ENCODE data around the gene CCDC169. TPM values are rescaled to one million over a fixed set of nuclear protein-coding genes. Genes with fewer than 3 reads are reported as not detected.

Gene CCDC169
- polyA plus RNA-seq, 1 donor (not counting 4 experiments of a cell fraction or from before 2014, with no cell fraction given): 0.17 TPM

DNA sequence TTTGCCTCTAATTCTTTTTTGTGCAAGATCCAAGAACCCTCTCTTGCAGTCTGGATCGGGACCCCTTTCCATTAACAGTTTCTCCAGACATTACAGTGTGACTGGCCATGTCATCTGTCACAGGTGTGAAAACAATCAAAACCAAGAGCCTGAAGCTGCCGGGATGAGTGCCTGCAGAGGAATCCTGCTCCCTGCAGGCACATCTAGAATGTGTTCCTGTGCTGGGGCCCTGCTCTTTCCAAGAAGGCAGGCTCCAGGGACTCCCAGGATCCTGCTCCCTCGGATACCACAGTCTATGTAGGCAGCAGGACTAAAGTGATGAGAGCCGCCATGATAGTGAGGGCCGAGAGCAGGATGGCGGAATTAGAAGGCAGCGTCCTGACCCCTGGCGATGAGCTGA lies 38.8 kb downstream of the CCDC169 start:
- Histone ChIP-seq H3K4me3 (ENCODE audit: control insufficient read depth in 2 of 3, extremely low read depth in 1 of 3, insufficient read depth in 2 of 3, low read depth in 1 of 3, low read length in 3 of 3) (no peak overlapping the region), H3K36me3 (ENCODE audit: control insufficient read depth in 2 of 2, extremely low read depth in 1 of 2, insufficient read depth in 2 of 2, low read length in 2 of 2) (no peaks in the 10 kb centered on the region), H3K9ac (ENCODE audit: control insufficient read depth, extremely low read depth, insufficient read depth, low read length) (no peak overlapping the region), H3K27ac (ENCODE audit: control insufficient read depth, insufficient read depth, low read length) (no peak overlapping the region), H3K9me3 (ENCODE audit: control insufficient read depth, low read depth, low read length) (no peaks in the 10 kb centered on the region), H3K4me2 (ENCODE audit: control insufficient read depth, extremely low read depth, insufficient read depth, low read depth, low read length) (no peak overlapping the region), H4K20me1 (ENCODE audit: control insufficient read depth, extremely low read depth, insufficient read depth, low read length) (no peaks in the 10 kb centered on the region), H3K27me3 (ENCODE audit: control insufficient read depth, extremely low read depth, insufficient read depth, low read length) (no peaks in the 10 kb centered on the region), H3K79me2 (ENCODE audit: control insufficient read depth, insufficient read depth, low read length) (no peaks in the 10 kb centered on the region), H3K9me1 (ENCODE audit: control insufficient read depth, extremely low read depth, insufficient read depth, low read length) (no peaks in the 10 kb centered on the region), H3K4me1 (ENCODE audit: control insufficient read depth, extremely low read depth, insufficient read depth, low read length) (no peaks in the 10 kb centered on the region), H2AFZ (ENCODE audit: control insufficient read depth, low read length) (no peak overlapping the region)
- TF ChIP-seq, protein P1, sequence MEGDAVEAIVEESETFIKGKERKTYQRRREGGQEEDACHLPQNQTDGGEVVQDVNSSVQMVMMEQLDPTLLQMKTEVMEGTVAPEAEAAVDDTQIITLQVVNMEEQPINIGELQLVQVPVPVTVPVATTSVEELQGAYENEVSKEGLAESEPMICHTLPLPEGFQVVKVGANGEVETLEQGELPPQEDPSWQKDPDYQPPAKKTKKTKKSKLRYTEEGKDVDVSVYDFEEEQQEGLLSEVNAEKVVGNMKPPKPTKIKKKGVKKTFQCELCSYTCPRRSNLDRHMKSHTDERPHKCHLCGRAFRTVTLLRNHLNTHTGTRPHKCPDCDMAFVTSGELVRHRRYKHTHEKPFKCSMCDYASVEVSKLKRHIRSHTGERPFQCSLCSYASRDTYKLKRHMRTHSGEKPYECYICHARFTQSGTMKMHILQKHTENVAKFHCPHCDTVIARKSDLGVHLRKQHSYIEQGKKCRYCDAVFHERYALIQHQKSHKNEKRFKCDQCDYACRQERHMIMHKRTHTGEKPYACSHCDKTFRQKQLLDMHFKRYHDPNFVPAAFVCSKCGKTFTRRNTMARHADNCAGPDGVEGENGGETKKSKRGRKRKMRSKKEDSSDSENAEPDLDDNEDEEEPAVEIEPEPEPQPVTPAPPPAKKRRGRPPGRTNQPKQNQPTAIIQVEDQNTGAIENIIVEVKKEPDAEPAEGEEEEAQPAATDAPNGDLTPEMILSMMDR (optimal IDR thresholded peaks at IDR 0.05 in 1 of 3, IDR thresholded peaks at IDR 0.05 in 1 of 3, conservative IDR thresholded peaks at IDR 0.05 in 1 of 3; ENCODE audit: extremely low read depth in 1 of 3, insufficient read depth in 2 of 3, low read length in 3 of 3): no peak
- no peak for TF ChIP-seq EZH2 (IDR thresholded peaks at IDR 0.05; ENCODE audit: low read length)
- FAIRE-seq (no peak), DNase-seq (ENCODE audit: low read depth, low spot score) (no peak)
- dilution Hi-C loops (cut with MboI; ENCODE audit: extremely low pct_ligation_motif_present, low sequenced_read_pairs): no loop called here

DNA sequence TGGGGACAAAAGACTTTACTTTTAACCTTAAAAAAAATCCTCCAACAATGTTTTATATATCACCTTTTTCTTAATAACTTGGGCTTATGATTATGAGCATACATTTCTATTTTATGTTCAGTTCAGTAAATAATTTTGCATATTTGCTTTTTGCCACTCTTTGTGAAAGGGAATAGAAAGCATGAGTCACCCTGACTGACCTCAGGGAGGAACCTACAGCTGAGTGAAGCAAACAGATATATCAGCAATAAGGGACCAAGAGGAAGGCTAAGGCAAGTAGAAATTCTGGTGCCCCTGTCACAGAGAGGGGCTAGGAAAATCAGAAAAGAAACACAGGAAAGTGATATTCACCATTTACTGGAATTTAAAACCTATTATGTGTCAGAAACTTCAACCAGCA lies 46.1 kb downstream of the CCDC169 start:
- H3K9me1 ChIP-seq (ENCODE audit: control insufficient read depth, extremely low read depth, insufficient read depth, low read length): no peaks in the 10 kb centered on the region

More for the DNA sequence above, 46.1 kb downstream of the CCDC169 start:
- H3K27ac ChIP-seq (ENCODE audit: control insufficient read depth, insufficient read depth, low read length): no peak overlapping the region
- H3K9me3 ChIP-seq (ENCODE audit: control insufficient read depth, low read depth, low read length): no peaks in the 10 kb centered on the region
- no peak overlapping the region for H3K4me3 ChIP-seq (ENCODE audit: control insufficient read depth in 2 of 3, extremely low read depth in 1 of 3, insufficient read depth in 2 of 3, low read depth in 1 of 3, low read length in 3 of 3)
- TF ChIP-seq EZH2 (IDR thresholded peaks at IDR 0.05; ENCODE audit: low read length): no peak
- TF ChIP-seq, protein P1 (optimal IDR thresholded peaks at IDR 0.05 in 1 of 3, IDR thresholded peaks at IDR 0.05 in 1 of 3, conservative IDR thresholded peaks at IDR 0.05 in 1 of 3; ENCODE audit: extremely low read depth in 1 of 3, insufficient read depth in 2 of 3, low read length in 3 of 3): no peak
- no peak overlapping the region for H3K9ac ChIP-seq (ENCODE audit: control insufficient read depth, extremely low read depth, insufficient read depth, low read length)
- dilution Hi-C loops (cut with MboI; ENCODE audit: extremely low pct_ligation_motif_present, low sequenced_read_pairs): no loop called here
- no peaks in the 10 kb centered on the region for H3K36me3 ChIP-seq (ENCODE audit: control insufficient read depth in 2 of 2, extremely low read depth in 1 of 2, insufficient read depth in 2 of 2, low read length in 2 of 2)
- no peaks in the 10 kb centered on the region for H3K27me3 ChIP-seq (ENCODE audit: control insufficient read depth, extremely low read depth, insufficient read depth, low read length)
- H3K4me2 ChIP-seq (ENCODE audit: control insufficient read depth, extremely low read depth, insufficient read depth, low read depth, low read length): no peak overlapping the region
- H3K79me2 ChIP-seq (ENCODE audit: control insufficient read depth, insufficient read depth, low read length): no peaks in the 10 kb centered on the region
- no peak for DNase-seq (ENCODE audit: low read depth, low spot score)
- no peaks in the 10 kb centered on the region for H4K20me1 ChIP-seq (ENCODE audit: control insufficient read depth, extremely low read depth, insufficient read depth, low read length)
- no peak overlapping the region for H2AFZ ChIP-seq (ENCODE audit: control insufficient read depth, low read length)
- no peaks in the 10 kb centered on the region for H3K4me1 ChIP-seq (ENCODE audit: control insufficient read depth, extremely low read depth, insufficient read depth, low read length)
- FAIRE-seq: no peak

All from keratinocyte (primary cell).